SU-DHL-6 (cell line): Measurements from ENCODE around the gene C16orf78.
A peak's percentile ranks its signal among the peaks of the same experiment; 100 is the strongest.

ENCODE experiments used
- H2AFZ ChIP-seq: fragments of 200-600 bp; sonication (generic); 2 replicates; pipeline ENCODE4 v1.6.1; 2014; ENCODE audit warnings: low read depth, mild to moderate bottlenecking, moderate library complexity, mixed read lengths, antibody characterized with exemption, low read length; ENCODE audit not compliant: severe bottlenecking
- H3F3A ChIP-seq: fragments of 200-600 bp; shearing (Covaris generic); 2 replicates; pipeline ENCODE4 v1.6.0; 2016; ENCODE audit warnings: antibody characterized with exemption, mild to moderate bottlenecking; ENCODE audit not compliant: insufficient read depth
- H3K27ac ChIP-seq: fragments of 200-600 bp; sonication (generic); 2 replicates; pipeline ENCODE4 v1.5.1; 2016; ENCODE audit warnings: low read depth, mild to moderate bottlenecking, low read length, moderate library complexity, mixed read lengths
- H3K27me3 ChIP-seq: fragments of 200-600 bp; sonication (generic), shearing (Covaris generic); 2 replicates; pipeline ENCODE4 v1.6.0; 2014; ENCODE audit warnings: mild to moderate bottlenecking, low read length
- H3K36me3 ChIP-seq: fragments of 200-600 bp; sonication (generic); 2 replicates; pipeline ENCODE4 v1.6.1; 2014; ENCODE audit warnings: mild to moderate bottlenecking, low read length, mixed read lengths
- H3K4me2 ChIP-seq: fragments of 300-600, 200-600 bp; shearing (Covaris generic), sonication (generic); 2 replicates; pipeline ENCODE4 v1.6.0; 2014; ENCODE audit warnings: low read length, low read depth, mild to moderate bottlenecking; ENCODE audit not compliant: poor library complexity, severe bottlenecking
- H3K4me3 ChIP-seq: fragments of 200-600 bp; sonication (generic); 2 replicates; pipeline ENCODE4 v1.5.1; 2014; ENCODE audit warnings: antibody characterized with exemption, low read length, mild to moderate bottlenecking, mixed read lengths; ENCODE audit not compliant: insufficient read depth, poor library complexity, severe bottlenecking
- H3K79me2 ChIP-seq: fragments of 200-600 bp; sonication (generic); 2 replicates; pipeline ENCODE4 v1.6.1; 2014; ENCODE audit warnings: mild to moderate bottlenecking, low read length, moderate library complexity; ENCODE audit not compliant: insufficient read depth
- H3K9ac ChIP-seq: fragments of 200-600 bp; sonication (generic); 2 replicates; pipeline ENCODE4 v1.7.0; 2014; ENCODE audit warnings: mild to moderate bottlenecking, low read length
- H3K9me2 ChIP-seq: fragments of 200-600 bp; sonication (generic); replicated peaks from 2 replicates; pipeline ENCODE4 v1.6.1; 2014; ENCODE audit warnings: low read length; ENCODE audit not compliant: insufficient read depth
- H3K9me3 ChIP-seq: fragments of 200-600 bp; sonication (generic); 2 replicates; pipeline ENCODE4 v1.6.1; 2014; ENCODE audit warnings: low read length, mixed read lengths; ENCODE audit not compliant: insufficient read depth
- H4K20me1 ChIP-seq: fragments of 200-600 bp; sonication (generic); 2 replicates; pipeline ENCODE4 v1.6.1; 2014; ENCODE audit warnings: low read depth, mild to moderate bottlenecking, antibody characterized with exemption, low read length, moderate library complexity, mixed read lengths
- EZH2phosphoT487 ChIP-seq: fragments of 200-600 bp; sonication (generic), shearing (Covaris generic); conservative IDR thresholded peaks from 2 replicates; pipeline ENCODE4 v1.6.1; 2018; ENCODE audit warnings: mild to moderate bottlenecking, antibody characterized with exemption, low read length, moderate library complexity, mixed read lengths
- TF ChIP-seq, protein P1 (sequence below): fragments of 200-600 bp; sonication (generic); IDR thresholded peaks from one replicate; pipeline ENCODE4 v1.5.1; 2017; ENCODE audit warnings: antibody characterized with exemption, mild to moderate bottlenecking, low read length, moderate library complexity; ENCODE audit not compliant: insufficient read depth, poor library complexity, severe bottlenecking

Gene C16orf78

DNA sequence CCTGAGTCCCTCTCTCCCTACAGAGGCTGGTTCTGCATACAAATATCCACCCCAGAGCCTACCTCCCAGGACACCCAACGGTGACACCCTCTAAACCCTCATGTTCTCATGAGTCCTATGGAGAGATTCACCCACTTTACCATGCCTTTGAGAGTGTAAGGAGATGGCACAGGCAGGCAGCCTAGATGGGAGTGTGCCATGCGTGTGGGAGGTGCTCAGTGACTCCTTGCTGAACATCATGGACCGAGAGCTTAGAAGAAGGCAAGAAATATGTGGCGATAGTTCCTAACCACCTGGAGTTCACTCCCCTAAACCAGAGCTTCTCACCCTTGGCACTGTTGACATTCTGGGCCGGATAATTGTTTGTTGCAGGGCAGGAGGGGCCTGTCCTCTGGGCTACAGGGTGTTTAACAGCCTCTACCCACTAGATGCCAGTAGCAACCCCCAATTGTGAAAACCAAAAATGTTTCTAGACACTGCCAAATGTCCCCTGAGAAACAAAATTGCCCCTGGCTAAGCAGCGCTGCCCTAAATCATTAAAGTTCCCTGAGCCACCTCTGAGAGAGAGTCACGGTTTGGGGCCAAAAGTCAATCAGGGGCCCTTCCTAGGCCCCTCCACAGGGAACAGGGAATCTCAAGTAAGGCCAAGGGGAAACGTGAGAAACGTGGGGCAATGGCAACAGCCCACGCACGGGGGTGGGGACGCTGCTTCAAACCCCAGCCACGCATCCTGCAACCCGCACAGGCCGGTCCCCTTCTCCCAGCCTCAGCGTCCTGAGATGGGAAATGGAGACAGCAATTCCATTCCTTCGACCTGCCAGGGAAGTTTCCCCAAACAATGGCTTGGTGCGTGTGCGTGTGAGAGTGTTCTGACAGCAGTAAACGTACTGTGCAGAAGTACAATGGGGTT, 66.8 kb downstream of the C16orf78 start:
- Histone ChIP-seq H3F3A (peaks cover 13% of the 10 kb centered on the region; the same call in 1 of the 2 replicates), H3K9ac (peak overlapping the region; percentile 44), H4K20me1 (no peaks in the 10 kb centered on the region), H3K9me3 (no peaks in the 10 kb centered on the region), H3K4me2 (peak overlapping the region; percentile 72), H3K4me3 (no peak overlapping the region), H3K27ac (peak overlapping the region; percentile 60), H3K9me2 (no peaks in the 10 kb centered on the region), H3K79me2 (no peaks in the 10 kb centered on the region), H3K36me3 (no peaks in the 10 kb centered on the region), H3K27me3 (no peaks in the 10 kb centered on the region), H2AFZ (peak overlapping the region; percentile 64)
- TF ChIP-seq EZH2phosphoT487: no peak
- TF ChIP-seq, protein P1, sequence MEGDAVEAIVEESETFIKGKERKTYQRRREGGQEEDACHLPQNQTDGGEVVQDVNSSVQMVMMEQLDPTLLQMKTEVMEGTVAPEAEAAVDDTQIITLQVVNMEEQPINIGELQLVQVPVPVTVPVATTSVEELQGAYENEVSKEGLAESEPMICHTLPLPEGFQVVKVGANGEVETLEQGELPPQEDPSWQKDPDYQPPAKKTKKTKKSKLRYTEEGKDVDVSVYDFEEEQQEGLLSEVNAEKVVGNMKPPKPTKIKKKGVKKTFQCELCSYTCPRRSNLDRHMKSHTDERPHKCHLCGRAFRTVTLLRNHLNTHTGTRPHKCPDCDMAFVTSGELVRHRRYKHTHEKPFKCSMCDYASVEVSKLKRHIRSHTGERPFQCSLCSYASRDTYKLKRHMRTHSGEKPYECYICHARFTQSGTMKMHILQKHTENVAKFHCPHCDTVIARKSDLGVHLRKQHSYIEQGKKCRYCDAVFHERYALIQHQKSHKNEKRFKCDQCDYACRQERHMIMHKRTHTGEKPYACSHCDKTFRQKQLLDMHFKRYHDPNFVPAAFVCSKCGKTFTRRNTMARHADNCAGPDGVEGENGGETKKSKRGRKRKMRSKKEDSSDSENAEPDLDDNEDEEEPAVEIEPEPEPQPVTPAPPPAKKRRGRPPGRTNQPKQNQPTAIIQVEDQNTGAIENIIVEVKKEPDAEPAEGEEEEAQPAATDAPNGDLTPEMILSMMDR: peak; percentile 57

GRCh38 chr16:49441366-49441780, 67.8 kb downstream of the C16orf78 start:
- Histone ChIP-seq H3K9ac (peak overlapping the region; percentile 58), H3K36me3 (no peaks in the 10 kb centered on the region)

DNA sequence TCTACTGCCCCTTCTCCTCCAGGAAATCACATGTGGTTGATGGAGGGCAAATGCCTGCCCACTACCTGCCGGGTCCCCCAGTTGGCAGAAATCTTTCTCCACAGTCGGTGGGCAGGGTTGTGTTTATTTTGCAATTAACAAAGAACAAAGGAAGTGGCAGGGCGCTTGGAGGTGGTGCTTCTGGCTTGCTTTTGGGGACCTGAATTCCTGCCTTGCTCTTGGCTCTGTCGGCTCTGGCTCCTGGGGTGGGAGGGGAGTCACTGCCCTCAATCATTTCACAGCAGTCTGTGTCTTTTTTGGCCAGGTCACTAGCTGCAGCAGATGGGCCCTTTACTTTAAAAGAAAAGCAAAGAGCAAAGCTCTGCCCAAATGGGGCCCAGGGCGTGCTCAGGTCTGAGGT, 69.2 kb downstream of the C16orf78 start:
- Histone ChIP-seq H3K9me2 (no peaks in the 10 kb centered on the region), H3F3A (peaks cover 13% of the 10 kb centered on the region; the same call in 1 of the 2 replicates), H3K79me2 (no peaks in the 10 kb centered on the region), H2AFZ (peak overlapping the region; percentile 75), H3K9me3 (no peaks in the 10 kb centered on the region), H4K20me1 (no peaks in the 10 kb centered on the region), H3K27ac (peak overlapping the region; percentile 84), H3K27me3 (no peaks in the 10 kb centered on the region), H3K4me3 (no peak overlapping the region), H3K4me2 (peak overlapping the region; percentile 72), H3K36me3 (no peaks in the 10 kb centered on the region), H3K9ac (peak overlapping the region; percentile 58)
- no peak for TF ChIP-seq EZH2phosphoT487
- TF ChIP-seq, protein P1: no peak

More at GRCh38 chr16:49441366-49441780, 67.8 kb downstream of the C16orf78 start:
- Histone ChIP-seq H3K4me2 (peak overlapping the region; percentile 72), H3F3A (peaks cover 13% of the 10 kb centered on the region; the same call in 1 of the 2 replicates), H3K9me3 (no peaks in the 10 kb centered on the region), H3K79me2 (no peaks in the 10 kb centered on the region), H2AFZ (peak overlapping the region; percentile 64), H3K9me2 (no peaks in the 10 kb centered on the region), H4K20me1 (no peaks in the 10 kb centered on the region), H3K4me3 (peak overlapping the region; percentile 40), H3K27ac (peak overlapping the region; percentile 84), H3K27me3 (no peaks in the 10 kb centered on the region)
- TF ChIP-seq, protein P1: peak; percentile 69
- TF ChIP-seq EZH2phosphoT487: no peak
